Ishikawa (cell line): Measurements from ENCODE around the gene AFG3L2.

Experiments
- CEBPB ChIP-seq: IDR thresholded peaks from 2 replicates; pipeline ENCODE4 v1.6.1; 2012
- CREB1 ChIP-seq: IDR thresholded peaks from 2 replicates; pipeline ENCODE4 v1.6.1; 2012; ENCODE audit warnings: low read depth
- EGR1 ChIP-seq: IDR thresholded peaks from 2 replicates; pipeline ENCODE4 v1.6.1; 2012
- EP300 ChIP-seq: IDR thresholded peaks from 2 replicates; pipeline ENCODE4 v1.6.1; 2012; ENCODE audit warnings: borderline replicate concordance
- FOXM1 ChIP-seq: IDR thresholded peaks from 2 replicates; pipeline ENCODE4 v1.6.1; 2012; ENCODE audit warnings: low read depth, borderline replicate concordance
- NFIC ChIP-seq: IDR thresholded peaks from 2 replicates; pipeline ENCODE4 v1.6.1; 2012
- RAD21 ChIP-seq: IDR thresholded peaks from 2 replicates; pipeline ENCODE4 v1.6.1; 2012; ENCODE audit warnings: low read depth
- TAF1 ChIP-seq: IDR thresholded peaks from 2 replicates; pipeline ENCODE4 v1.6.1; 2012; ENCODE audit warnings: low read depth, mild to moderate bottlenecking
- TCF12 ChIP-seq: IDR thresholded peaks from 2 replicates; pipeline ENCODE4 v1.6.1; 2012; ENCODE audit warnings: low read depth
- TEAD4 ChIP-seq: IDR thresholded peaks from 2 replicates; pipeline ENCODE4 v1.6.1; 2012
- YY1 ChIP-seq: IDR thresholded peaks from 2 replicates; pipeline ENCODE4 v1.6.1; 2012; ENCODE audit warnings: low read depth
- ZBTB7A ChIP-seq: IDR thresholded peaks from 2 replicates; pipeline ENCODE4 v1.6.1; 2012; ENCODE audit warnings: low read depth
- TF ChIP-seq, protein P1 (sequence below): IDR thresholded peaks from 2 replicates; pipeline ENCODE4 v1.6.1; 2012
- TF ChIP-seq, protein P2 (sequence below): IDR thresholded peaks from 2 replicates; pipeline ENCODE4 v1.6.1; 2012; ENCODE audit warnings: low read depth, mild to moderate bottlenecking
- TF ChIP-seq, protein P3 (sequence below): IDR thresholded peaks from 2 replicates; pipeline ENCODE4 v1.6.1; 2012

AFG3L2 gene

DNA sequence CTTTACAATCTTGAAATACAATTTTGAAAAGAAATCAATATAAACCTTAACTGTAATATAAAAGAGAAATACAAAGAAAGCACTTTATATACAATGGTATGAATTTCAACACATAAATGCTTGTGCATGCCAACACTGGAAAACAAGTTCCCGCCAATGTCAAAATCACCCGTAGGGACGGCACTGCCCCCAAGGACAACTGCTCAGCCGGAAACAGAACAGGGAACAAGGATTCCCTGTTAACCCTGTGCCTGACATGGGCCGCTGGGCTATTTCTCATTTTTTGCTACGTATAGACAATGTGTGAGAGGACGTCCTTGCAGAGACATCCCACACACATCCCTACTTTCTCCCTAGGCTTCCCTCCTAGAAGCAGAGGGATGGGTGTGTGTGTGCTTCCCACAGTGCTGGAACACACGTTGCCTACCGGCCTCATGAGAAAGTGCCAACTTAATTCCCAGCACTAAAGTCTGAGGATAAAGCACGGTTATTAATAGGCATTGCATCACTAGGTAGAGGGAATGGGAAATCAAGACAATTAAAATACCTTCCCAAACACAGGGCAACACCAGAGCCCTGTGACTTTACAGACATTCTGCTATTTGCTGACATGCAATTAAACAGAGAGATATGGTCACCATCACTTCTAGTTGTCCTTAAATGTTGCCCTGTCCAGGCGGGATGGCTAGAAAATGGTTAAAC is 14.4 kb downstream of the AFG3L2 start:
- TF ChIP-seq EP300 (no peak), TCF12 (no peak), TEAD4 (no peak), EGR1 (no peak), CEBPB (no peak), YY1 (no peak), CREB1 (no peak), FOXM1 (no peak), NFIC (no peak), ZBTB7A (no peak), TAF1 (no peak), RAD21 (no peak)
- TF ChIP-seq, protein P1, sequence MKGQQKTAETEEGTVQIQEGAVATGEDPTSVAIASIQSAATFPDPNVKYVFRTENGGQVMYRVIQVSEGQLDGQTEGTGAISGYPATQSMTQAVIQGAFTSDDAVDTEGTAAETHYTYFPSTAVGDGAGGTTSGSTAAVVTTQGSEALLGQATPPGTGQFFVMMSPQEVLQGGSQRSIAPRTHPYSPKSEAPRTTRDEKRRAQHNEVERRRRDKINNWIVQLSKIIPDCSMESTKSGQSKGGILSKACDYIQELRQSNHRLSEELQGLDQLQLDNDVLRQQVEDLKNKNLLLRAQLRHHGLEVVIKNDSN = no peak
- TF ChIP-seq, protein P2, sequence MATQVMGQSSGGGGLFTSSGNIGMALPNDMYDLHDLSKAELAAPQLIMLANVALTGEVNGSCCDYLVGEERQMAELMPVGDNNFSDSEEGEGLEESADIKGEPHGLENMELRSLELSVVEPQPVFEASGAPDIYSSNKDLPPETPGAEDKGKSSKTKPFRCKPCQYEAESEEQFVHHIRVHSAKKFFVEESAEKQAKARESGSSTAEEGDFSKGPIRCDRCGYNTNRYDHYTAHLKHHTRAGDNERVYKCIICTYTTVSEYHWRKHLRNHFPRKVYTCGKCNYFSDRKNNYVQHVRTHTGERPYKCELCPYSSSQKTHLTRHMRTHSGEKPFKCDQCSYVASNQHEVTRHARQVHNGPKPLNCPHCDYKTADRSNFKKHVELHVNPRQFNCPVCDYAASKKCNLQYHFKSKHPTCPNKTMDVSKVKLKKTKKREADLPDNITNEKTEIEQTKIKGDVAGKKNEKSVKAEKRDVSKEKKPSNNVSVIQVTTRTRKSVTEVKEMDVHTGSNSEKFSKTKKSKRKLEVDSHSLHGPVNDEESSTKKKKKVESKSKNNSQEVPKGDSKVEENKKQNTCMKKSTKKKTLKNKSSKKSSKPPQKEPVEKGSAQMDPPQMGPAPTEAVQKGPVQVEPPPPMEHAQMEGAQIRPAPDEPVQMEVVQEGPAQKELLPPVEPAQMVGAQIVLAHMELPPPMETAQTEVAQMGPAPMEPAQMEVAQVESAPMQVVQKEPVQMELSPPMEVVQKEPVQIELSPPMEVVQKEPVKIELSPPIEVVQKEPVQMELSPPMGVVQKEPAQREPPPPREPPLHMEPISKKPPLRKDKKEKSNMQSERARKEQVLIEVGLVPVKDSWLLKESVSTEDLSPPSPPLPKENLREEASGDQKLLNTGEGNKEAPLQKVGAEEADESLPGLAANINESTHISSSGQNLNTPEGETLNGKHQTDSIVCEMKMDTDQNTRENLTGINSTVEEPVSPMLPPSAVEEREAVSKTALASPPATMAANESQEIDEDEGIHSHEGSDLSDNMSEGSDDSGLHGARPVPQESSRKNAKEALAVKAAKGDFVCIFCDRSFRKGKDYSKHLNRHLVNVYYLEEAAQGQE = no peak
- TF ChIP-seq, protein P3, sequence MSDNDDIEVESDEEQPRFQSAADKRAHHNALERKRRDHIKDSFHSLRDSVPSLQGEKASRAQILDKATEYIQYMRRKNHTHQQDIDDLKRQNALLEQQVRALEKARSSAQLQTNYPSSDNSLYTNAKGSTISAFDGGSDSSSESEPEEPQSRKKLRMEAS = no peak

DNA sequence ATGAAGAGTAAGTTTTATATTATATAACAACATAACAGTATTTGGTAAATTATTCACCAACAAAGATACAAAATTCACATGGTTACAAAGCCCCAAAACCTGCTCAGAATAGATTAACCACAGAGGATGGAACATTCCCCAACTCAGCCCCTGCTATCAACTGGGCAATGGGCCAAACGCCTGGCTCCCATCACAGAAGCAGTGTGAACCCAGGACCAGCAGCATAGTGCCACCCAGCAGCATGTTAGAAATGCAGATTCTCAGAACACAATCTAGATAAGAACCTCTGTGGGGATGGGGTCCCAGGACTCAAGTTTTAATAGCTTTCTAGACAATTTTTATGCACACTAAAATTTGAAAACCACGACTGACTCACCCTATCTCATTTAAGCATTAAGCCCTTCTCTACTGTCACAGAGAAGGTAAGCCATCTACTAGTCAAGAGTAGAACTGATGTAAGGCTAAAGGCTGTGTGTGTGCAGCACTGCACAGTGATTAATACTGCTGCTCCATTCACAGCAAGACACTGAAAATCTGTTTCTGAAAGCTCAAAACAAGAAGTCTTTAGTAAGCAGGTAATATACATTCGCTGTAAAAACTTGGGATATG is 15.2 kb downstream of the AFG3L2 start:
- TF ChIP-seq EP300 = no peak
- TF ChIP-seq TCF12 = no peak
- no peak for TF ChIP-seq CEBPB
- TF ChIP-seq TAF1 = no peak
- TF ChIP-seq FOXM1 = no peak
- no peak for TF ChIP-seq EGR1
- no peak for TF ChIP-seq TEAD4
- TF ChIP-seq, protein P2 = no peak

DNA sequence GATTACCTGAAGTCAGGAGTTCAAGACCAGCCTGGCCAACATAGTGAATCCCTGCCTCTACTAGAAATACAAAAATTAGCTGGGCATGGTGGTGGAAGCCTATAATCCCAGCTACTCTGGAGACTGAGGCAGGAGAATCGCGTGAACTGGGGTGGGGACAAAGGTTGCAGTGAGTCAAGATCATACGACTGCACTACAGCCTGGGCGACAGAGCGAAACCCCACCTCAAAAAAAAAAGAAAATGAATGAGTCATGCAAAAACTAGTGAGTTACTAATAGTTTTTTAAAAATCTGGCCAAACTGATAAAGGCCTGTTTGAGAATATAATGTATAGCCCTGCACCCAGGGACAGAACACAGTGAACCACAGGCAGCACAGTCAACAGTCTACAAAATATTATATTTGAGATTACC is 17.5 kb downstream of the AFG3L2 start:
- no peak for TF ChIP-seq EGR1
- no peak for TF ChIP-seq FOXM1
- TF ChIP-seq NFIC = no peak
- no peak for TF ChIP-seq CREB1
- TF ChIP-seq TCF12 = no peak
- TF ChIP-seq, protein P1 = no peak
- no peak for TF ChIP-seq YY1
- TF ChIP-seq, protein P3 = no peak
- TF ChIP-seq RAD21 = no peak
- TF ChIP-seq CEBPB = no peak
- TF ChIP-seq TAF1 = no peak
- no peak for TF ChIP-seq EP300
- TF ChIP-seq TEAD4 = no peak
- no peak for TF ChIP-seq ZBTB7A
- TF ChIP-seq, protein P2 = no peak

DNA sequence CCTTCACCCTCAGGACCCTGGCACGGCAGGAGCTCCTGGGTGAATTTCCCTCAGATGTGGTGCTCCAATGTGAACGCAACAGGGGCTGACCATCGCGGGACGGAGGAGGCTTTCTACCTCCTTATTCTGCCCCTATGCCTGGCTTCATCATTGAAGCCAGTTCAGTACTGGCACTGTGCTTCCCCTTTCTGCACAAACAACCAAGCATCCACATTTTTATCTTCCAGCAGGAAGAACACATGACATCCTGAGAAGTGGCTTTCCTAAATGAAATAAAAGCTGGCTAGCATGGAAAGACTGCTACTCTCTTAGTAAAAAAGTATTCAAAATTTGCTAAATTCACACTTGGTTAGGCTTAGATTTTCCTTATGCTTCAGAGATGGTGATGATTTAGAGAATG is 24.8 kb downstream of the AFG3L2 start:
- TF ChIP-seq RAD21 (no peak), EGR1 (no peak), FOXM1 (no peak)
- TF ChIP-seq, protein P3 = no peak
